DND-41 (cell line): ENCODE data around the gene ZNF296.

Experiments used
- ATAC-seq: fragments of 200-7000 bp; cut with Tn5 transposase; 3 replicates; pipeline ENCODE4 v1.9.1; 2021; ENCODE audit warnings: low read depth; ENCODE audit not compliant: insufficient read depth
- DNase-seq: peaks from one replicate; pipeline ENCODE4 v3.0.0-alpha.2; 2020
- H2AFZ ChIP-seq: 2 replicates; pipeline ENCODE4 v1.6.0; 2012; ENCODE audit warnings: low read depth, low read length
- H3K27ac ChIP-seq: 2 replicates; pipeline ENCODE4 v1.5.1; 2012; ENCODE audit warnings: low read length, inconsistent platforms
- H3K27me3 ChIP-seq: fragments of 200-600 bp; sonication (generic); 2 replicates; pipeline ENCODE4 v1.6.0; 2012; ENCODE audit warnings: low read length, mild to moderate bottlenecking, inconsistent platforms; ENCODE audit not compliant: insufficient read depth, poor library complexity
- H3K36me3 ChIP-seq: 2 replicates; pipeline ENCODE4 v1.5.1; 2012; ENCODE audit warnings: low read length, inconsistent platforms; ENCODE audit not compliant: insufficient read depth
- H3K4me1 ChIP-seq: 2 replicates; pipeline ENCODE4 v1.5.1; 2012; ENCODE audit warnings: mild to moderate bottlenecking, low read length; ENCODE audit not compliant: insufficient read depth
- H3K4me2 ChIP-seq: 2 replicates; pipeline ENCODE4 v1.6.0; 2012; ENCODE audit warnings: mild to moderate bottlenecking, moderate library complexity, low read length, inconsistent platforms; ENCODE audit not compliant: insufficient read depth
- H3K4me3 ChIP-seq, 2 experiments: fragments of 200-600 bp in 1 of 2; shearing (Covaris generic) in 1 of 2; 2 replicates each; pipeline ENCODE4 v1.5.1; 2012 to 2016; ENCODE audit warnings: inconsistent platforms in 2 of 2, low read length in 2 of 2, mild to moderate bottlenecking in 2 of 2, low read depth in 1 of 2, moderate library complexity in 1 of 2
- H3K79me2 ChIP-seq: 2 replicates; pipeline ENCODE4 v1.6.0; 2012; ENCODE audit warnings: low read length, inconsistent platforms; ENCODE audit not compliant: insufficient read depth
- H3K9ac ChIP-seq: 2 replicates; pipeline ENCODE4 v1.6.0; 2012; ENCODE audit warnings: low read depth, mild to moderate bottlenecking, inconsistent platforms, low read length, moderate library complexity
- H3K9me3 ChIP-seq: 2 replicates; pipeline ENCODE4 v1.5.1; 2012; ENCODE audit warnings: low read length, moderate library complexity, mild to moderate bottlenecking, inconsistent platforms; ENCODE audit not compliant: insufficient read depth, severe bottlenecking
- H4K20me1 ChIP-seq: 2 replicates; pipeline ENCODE4 v1.6.0; 2012; ENCODE audit warnings: low read length; ENCODE audit not compliant: insufficient read depth
- EZH2 ChIP-seq: IDR thresholded peaks from 3 replicates; pipeline ENCODE4 v1.6.1; 2012; ENCODE audit warnings: borderline replicate concordance, low read depth, mild to moderate bottlenecking, moderate library complexity, low read length, inconsistent platforms; ENCODE audit not compliant: severe bottlenecking
- TF ChIP-seq, protein P1 (sequence below): IDR thresholded peaks from 2 replicates; pipeline ENCODE4 v1.5.1; 2012; ENCODE audit warnings: borderline replicate concordance, low read length, moderate library complexity, mild to moderate bottlenecking; ENCODE audit not compliant: poor library complexity, severe bottlenecking; ENCODE audit errors: extremely low read depth

ZNF296 gene

DNA sequence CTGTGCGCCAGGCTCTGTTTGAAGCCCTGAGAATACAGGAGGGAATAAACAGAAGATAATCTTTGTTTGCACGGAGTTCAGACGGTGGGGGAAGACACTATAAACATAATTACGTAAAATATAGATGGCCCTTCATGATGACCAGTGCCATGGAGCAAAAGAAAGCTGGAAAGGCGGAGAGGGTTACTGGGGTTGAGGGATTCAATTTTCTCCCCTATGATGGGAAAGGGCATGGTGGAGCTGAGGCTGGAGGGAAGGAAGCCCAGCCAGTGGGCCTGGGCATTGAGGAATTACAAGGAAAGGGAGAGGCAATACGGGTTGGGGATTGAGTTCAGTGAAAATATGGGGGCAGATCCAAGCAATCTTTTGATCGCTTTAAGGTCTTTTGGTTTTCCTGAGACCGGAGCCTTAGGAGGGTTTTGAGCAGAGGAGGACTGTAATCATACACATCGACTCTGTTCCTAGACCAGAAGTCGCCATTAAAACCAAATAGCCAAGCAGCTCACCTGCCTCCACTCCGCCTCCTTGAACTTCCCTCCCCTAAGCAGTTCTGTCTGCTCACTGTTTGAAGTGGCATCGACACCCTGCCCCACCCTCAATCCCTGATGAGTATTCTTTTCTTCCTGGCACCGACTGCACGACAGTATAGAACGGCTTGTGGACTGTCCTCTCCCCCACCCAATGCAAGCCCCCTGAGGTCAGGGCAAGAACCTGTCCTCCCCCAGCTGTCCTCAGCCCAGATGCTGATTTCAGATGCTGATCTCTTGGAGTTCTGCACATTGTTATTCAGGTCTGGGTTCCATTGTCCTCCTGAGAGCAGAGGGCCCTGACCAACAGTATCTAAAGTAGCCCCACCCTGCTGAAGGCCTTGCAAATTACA, 813 bp upstream of the ZNF296 start:
- no peak for ATAC-seq
- peaks cover 7% of the 10 kb centered on the region for H3K36me3 ChIP-seq
- H4K20me1 ChIP-seq, result peaks cover 10% of the 10 kb centered on the region
- no peaks in the 10 kb centered on the region for H3K9me3 ChIP-seq
- H2AFZ ChIP-seq, result peak overlapping the region; percentile 40
- H3K4me1 ChIP-seq, result peaks cover 26% of the 10 kb centered on the region
- H3K9ac ChIP-seq, result no peak overlapping the region
- no peaks in the 10 kb centered on the region for H3K27me3 ChIP-seq
- DNase-seq, result no peak
- no peak overlapping the region for H3K4me2 ChIP-seq
- H3K79me2 ChIP-seq, result peaks cover 30% of the 10 kb centered on the region
- H3K4me3 ChIP-seq, result no peak overlapping the region
- H3K27ac ChIP-seq, result no peak overlapping the region
- TF ChIP-seq, protein P1, sequence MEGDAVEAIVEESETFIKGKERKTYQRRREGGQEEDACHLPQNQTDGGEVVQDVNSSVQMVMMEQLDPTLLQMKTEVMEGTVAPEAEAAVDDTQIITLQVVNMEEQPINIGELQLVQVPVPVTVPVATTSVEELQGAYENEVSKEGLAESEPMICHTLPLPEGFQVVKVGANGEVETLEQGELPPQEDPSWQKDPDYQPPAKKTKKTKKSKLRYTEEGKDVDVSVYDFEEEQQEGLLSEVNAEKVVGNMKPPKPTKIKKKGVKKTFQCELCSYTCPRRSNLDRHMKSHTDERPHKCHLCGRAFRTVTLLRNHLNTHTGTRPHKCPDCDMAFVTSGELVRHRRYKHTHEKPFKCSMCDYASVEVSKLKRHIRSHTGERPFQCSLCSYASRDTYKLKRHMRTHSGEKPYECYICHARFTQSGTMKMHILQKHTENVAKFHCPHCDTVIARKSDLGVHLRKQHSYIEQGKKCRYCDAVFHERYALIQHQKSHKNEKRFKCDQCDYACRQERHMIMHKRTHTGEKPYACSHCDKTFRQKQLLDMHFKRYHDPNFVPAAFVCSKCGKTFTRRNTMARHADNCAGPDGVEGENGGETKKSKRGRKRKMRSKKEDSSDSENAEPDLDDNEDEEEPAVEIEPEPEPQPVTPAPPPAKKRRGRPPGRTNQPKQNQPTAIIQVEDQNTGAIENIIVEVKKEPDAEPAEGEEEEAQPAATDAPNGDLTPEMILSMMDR, result no peak
- no peak for TF ChIP-seq EZH2

DNA sequence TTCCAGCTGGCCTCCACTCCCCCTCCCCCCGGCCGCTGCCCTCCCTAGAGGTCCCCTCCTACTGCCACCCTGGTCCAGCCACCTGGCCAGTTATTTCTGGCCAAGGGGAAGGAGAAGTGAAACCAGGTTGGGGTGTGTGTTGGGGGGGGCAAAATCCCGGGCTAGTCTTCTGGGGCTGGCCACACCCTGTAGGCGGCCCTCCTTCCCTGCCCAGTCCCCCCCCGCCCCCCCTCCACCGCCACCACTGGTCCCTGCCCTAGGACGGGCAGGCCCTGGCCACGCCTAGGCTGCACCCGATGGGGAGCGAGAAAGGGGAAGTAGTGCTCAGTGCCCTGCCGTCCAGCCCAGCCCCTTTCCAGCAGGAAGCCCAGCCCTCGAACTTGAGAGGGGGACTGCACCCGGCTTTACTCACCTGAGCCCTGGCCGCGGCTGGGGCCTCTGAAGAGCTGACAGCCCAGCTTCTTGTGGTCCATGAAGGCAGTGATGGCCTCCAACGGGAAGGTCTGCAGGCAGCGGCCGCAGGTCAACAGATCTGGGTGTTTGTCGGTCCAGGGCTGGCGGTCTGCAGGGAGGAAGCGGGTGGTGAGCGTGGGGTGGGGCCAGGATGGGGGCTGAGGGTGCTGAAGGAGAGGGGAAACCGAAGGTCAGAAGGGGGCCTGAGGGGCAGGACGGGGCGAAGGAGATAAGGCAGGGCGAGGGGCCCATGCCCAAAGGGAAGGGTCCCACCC, 813 bp downstream of the ZNF296 start:
- no peak for DNase-seq
- no peak for ATAC-seq
- TF ChIP-seq, protein P1, result no peak
- TF ChIP-seq EZH2, result no peak
- Histone ChIP-seq H3K36me3 (peaks cover 8% of the 10 kb centered on the region), H3K79me2 (peaks cover 14% of the 10 kb centered on the region), H3K27me3 (no peaks in the 10 kb centered on the region), H3K4me3 (no peak overlapping the region), H4K20me1 (peaks cover 9% of the 10 kb centered on the region; the same call in 1 of the 2 replicates), H3K9me3 (no peaks in the 10 kb centered on the region), H3K4me2 (no peak overlapping the region), H3K4me1 (peaks cover 16% of the 10 kb centered on the region), H2AFZ (no peak overlapping the region), H3K27ac (no peak overlapping the region), H3K9ac (no peak overlapping the region)

DNA sequence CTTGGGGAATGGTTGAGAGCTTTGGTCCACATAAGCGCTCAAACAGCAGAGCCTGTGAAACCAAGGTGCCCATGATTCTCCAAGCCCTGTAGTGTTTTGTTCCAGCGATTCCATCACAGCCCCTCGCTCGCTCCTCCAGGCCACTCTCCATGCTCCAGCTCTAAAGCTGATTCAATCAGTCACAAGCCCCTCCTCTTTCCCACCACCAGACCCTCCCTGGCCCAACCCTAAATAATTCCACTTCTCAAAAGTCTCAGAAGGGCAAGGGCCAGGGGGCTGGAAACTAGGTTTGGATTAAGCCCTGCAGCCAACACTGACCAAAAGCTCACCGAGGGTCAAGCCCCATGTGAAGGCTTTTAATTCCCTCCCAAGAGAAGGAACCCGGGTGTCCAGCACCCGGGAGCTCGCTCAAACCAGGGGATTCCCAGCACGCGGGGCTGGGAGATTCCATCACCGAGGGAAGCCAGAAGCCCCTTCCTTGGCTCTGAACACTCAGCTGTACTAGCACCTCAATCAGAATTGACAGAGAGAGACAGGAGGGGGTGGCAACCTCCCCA, 1.5 kb downstream of the ZNF296 start:
- DNase-seq, result no peak
- H3K9ac ChIP-seq, result no peak overlapping the region
- no peaks in the 10 kb centered on the region for H3K9me3 ChIP-seq
- no peak overlapping the region for H3K27ac ChIP-seq
- H4K20me1 ChIP-seq, result peaks cover 7% of the 10 kb centered on the region; the same call in 1 of the 2 replicates
- TF ChIP-seq, protein P1, result no peak
- no peak for TF ChIP-seq EZH2
- no peaks in the 10 kb centered on the region for H3K27me3 ChIP-seq
- H3K4me1 ChIP-seq, result peaks cover 10% of the 10 kb centered on the region
- peaks cover 7% of the 10 kb centered on the region for H3K79me2 ChIP-seq
- no peak overlapping the region for H3K4me3 ChIP-seq
- no peak overlapping the region for H2AFZ ChIP-seq
- peaks cover 14% of the 10 kb centered on the region for H3K36me3 ChIP-seq
- H3K4me2 ChIP-seq, result no peak overlapping the region
- ATAC-seq, result no peak
